ENCODE measurements around the gene NGB.

- TF ChIP-seq CTCF (IDR thresholded peaks at IDR 0.05) (no peak), POLR2A (IDR thresholded peaks at IDR 0.05) (no peak)
These were observed 32.6 kb downstream of the NGB start for GRCh38 chr14:77238356-77238755.
